ENCODE results near the gene GDE1.

Gene GDE1

GRCh38 chr16:19486051-19486450, 35.8 kb downstream of the GDE1 start:
- DNase-seq: no peak

GRCh38 chr16:19485611-19486010, 36.3 kb downstream of the GDE1 start:
- DNase-seq: no peak

- DNase-seq: no peak
These were observed 37.8 kb downstream of the GDE1 start for GRCh38 chr16:19484096-19484495.

GRCh38 chr16:19482291-19482690, 39.6 kb downstream of the GDE1 start:
- DNase-seq: no peak

- DNase-seq: no peak
These were observed 40.1 kb downstream of the GDE1 start for GRCh38 chr16:19481769-19482168.

- no peak for DNase-seq
These were observed 40.6 kb downstream of the GDE1 start for GRCh38 chr16:19481296-19481695.

- DNase-seq: no peak
These were observed 42.6 kb downstream of the GDE1 start for GRCh38 chr16:19479302-19479721.

- no peak for DNase-seq
These were observed 43.4 kb downstream of the GDE1 start for GRCh38 chr16:19478505-19478904.

GRCh38 chr16:19474617-19475016, 47.3 kb downstream of the GDE1 start:
- DNase-seq: no peak

- no peak for DNase-seq
These were observed 49.4 kb downstream of the GDE1 start for GRCh38 chr16:19472482-19472881.

- DNase-seq: no peak
These were observed 53.6 kb downstream of the GDE1 start for GRCh38 chr16:19468300-19468699.

GRCh38 chr16:19463468-19464315, 58.2 kb downstream of the GDE1 start:
- DNase-seq: no peak

- no peak for DNase-seq
These were observed 61.5 kb downstream of the GDE1 start for GRCh38 chr16:19460397-19460796.

- no peak for DNase-seq
These were observed 63.0 kb downstream of the GDE1 start for GRCh38 chr16:19458722-19459379.

Measured in fibroblast of skin of abdomen (primary cell).